Subcutaneous abdominal adipose tissue (tissue), 5 donors: Measurements from ENCODE around the gene SBF2.

Source experiments
- H3K27ac ChIP-seq: one replicate; pipeline ENCODE4 v1.7.0; 2013; ENCODE audit warnings: low read depth, mild to moderate bottlenecking, inconsistent platforms, low read length, moderate library complexity
- H3K27me3 ChIP-seq, 5 donors: one replicate each; pipeline ENCODE4 v1.7.0; 2013; ENCODE audit warnings: low read length in 5 of 5, inconsistent platforms in 1 of 5; ENCODE audit not compliant: control insufficient read depth in 5 of 5, insufficient read depth in 4 of 5
- H3K36me3 ChIP-seq, 5 donors: one replicate each; pipeline ENCODE4 v1.7.0; 2013; ENCODE audit warnings: low read length in 5 of 5; ENCODE audit not compliant: control insufficient read depth in 5 of 5, insufficient read depth in 5 of 5
- H3K4me1 ChIP-seq, 5 donors: one replicate each; pipeline ENCODE4 v1.7.0; 2013; ENCODE audit warnings: low read length in 5 of 5, mild to moderate bottlenecking in 3 of 5, moderate library complexity in 1 of 5; ENCODE audit not compliant: control insufficient read depth in 5 of 5, insufficient read depth in 5 of 5
- H3K4me3 ChIP-seq, 5 donors: one replicate each; pipeline ENCODE4 v1.7.0; 2013; ENCODE audit warnings: low read length in 5 of 5, low read depth in 1 of 5
- H3K9ac ChIP-seq, 5 donors: one replicate each; pipeline ENCODE4 v1.7.0; 2013; ENCODE audit warnings: low read length in 5 of 5, mild to moderate bottlenecking in 4 of 5, moderate library complexity in 3 of 5
- H3K9me3 ChIP-seq, 5 donors: one replicate each; pipeline ENCODE4 v1.7.0; 2013; ENCODE audit warnings: low read length in 5 of 5; ENCODE audit not compliant: control insufficient read depth in 5 of 5
- donor health status: healthy.
- donor health status: healthy.
- donor health status: healthy.
- donor health status: healthy.
- donor health status: healthy.

Gene SBF2

DNA sequence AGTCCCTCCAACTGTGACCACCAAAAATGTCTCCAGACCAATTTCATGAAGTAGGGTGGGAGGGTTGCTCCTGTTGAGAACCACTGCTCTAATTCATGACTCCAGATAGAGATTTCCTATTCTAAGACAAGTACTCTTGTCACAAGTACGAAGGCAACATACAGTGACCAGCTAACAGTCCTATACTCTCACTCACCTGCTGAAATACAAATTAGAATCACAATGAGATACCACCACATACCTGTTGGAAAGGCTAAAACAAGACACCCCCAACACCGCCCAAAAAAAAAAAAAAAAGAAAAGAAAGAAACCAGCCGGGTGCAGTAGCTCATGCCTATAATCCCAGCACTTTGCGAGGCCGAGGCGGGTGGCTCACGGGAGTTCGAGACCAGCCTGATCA is 319.6 kb downstream of the SBF2 start:
- H3K4me3 ChIP-seq: no peak overlapping the region
- H3K4me1 ChIP-seq: peaks cover 0 to 16% (median 5%) of the 10 kb centered on the region in 5 donors
- no peak overlapping the region for H3K9ac ChIP-seq
- no peak overlapping the region for H3K27ac ChIP-seq
- H3K9me3 ChIP-seq: no peaks in the 10 kb centered on the region
- H3K27me3 ChIP-seq: no peaks in the 10 kb centered on the region
- H3K36me3 ChIP-seq: peaks cover 0 to 3% (median 0%) of the 10 kb centered on the region in 5 donors

DNA sequence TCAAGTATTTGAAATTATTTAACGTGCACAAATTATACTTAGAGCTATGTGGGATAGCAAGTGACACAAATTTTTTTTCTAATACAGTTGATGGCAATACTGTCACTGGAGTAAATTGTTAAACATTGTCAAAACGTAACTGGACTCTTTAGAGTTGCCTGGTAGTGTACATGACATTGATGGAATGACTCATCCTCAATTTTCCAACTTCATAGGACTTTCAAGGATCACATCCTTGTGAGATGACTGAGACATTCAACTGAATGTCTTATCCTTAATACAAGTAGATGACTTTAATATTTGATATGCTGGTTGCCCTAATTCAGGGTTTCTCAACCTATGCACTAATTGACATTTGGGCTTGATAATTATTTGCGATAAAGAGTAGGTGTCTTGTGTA is 320.1 kb downstream of the SBF2 start:
- Histone ChIP-seq H3K27ac (no peak overlapping the region), H3K36me3 (peaks cover 0 to 3% (median 0%) of the 10 kb centered on the region in 5 donors), H3K4me3 (no peak overlapping the region), H3K27me3 (no peaks in the 10 kb centered on the region), H3K9me3 (no peaks in the 10 kb centered on the region), H3K9ac (no peak overlapping the region), H3K4me1 (peaks cover 0 to 16% (median 5%) of the 10 kb centered on the region in 5 donors)

DNA sequence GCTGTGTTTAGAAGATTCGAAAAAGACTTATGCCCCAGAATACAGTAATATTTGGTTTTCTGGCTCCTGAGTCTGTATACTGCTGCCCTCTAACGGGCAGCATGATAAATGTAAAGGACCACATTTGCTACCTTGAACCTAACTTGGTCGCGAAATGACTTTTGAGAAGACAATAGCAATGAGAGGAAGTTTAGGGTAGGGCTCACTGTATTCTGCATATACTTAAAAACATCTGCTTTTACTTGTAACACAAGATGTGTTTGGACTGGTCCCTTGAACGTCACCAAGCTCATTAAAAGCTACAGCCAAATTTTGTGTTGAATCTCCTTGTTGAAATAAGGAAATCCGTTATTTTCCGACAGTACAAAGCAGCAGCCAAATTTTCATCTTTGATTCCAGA is 321.0 kb downstream of the SBF2 start:
- Histone ChIP-seq H3K4me1 (peaks cover 0 to 15% (median 5%) of the 10 kb centered on the region in 5 donors), H3K27me3 (no peaks in the 10 kb centered on the region), H3K4me3 (no peak overlapping the region), H3K9ac (no peak overlapping the region), H3K27ac (no peak overlapping the region), H3K36me3 (peaks cover 0 to 10% (median 5%) of the 10 kb centered on the region in 5 donors), H3K9me3 (no peaks in the 10 kb centered on the region)

DNA sequence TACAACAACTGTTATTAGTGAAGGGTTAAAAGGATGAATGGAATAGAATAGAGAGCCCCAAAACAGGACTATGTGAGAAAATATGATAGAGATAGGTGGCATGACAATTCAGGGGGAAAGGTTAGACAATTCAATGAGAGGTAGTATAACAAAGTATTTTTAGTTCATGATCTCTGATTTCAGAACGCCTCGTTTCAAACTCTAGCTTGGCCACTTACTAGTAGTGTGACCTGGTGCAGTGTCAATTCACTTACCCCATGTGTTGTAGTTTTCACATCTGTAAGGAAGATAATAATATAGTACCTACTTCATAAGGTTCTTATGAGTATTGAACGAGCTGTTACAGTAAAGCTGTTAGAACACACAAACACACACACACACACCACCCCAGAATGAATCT is 322.1 kb downstream of the SBF2 start:
- Histone ChIP-seq H3K36me3 (peaks cover 0 to 12% (median 6%) of the 10 kb centered on the region in 5 donors), H3K9ac (no peak overlapping the region), H3K27ac (no peak overlapping the region), H3K27me3 (no peaks in the 10 kb centered on the region), H3K9me3 (no peaks in the 10 kb centered on the region), H3K4me1 (peaks cover 0 to 5% (median 4%) of the 10 kb centered on the region in 5 donors), H3K4me3 (no peak overlapping the region)

DNA sequence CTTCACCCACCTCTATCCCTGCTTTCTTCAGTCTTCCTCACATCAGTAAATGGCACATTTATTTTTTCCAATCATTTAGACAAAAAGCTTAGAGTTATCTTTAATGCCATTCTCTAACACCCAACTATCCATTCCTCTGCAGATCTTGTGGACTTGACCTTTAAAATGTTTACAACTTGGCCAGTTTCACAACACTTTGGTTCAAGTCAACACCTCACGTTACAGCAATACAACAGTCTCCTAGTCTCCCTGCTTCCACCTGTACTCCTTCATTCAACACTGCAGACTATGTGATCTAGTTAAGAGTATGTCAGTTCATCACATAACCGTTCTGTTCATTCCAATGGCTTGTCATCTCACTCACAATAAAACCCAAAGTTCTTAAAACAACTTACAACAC is 325.0 kb downstream of the SBF2 start:
- Histone ChIP-seq H3K9me3 (no peaks in the 10 kb centered on the region), H3K9ac (no peak overlapping the region), H3K27me3 (no peaks in the 10 kb centered on the region), H3K4me3 (no peak overlapping the region), H3K27ac (no peak overlapping the region), H3K36me3 (peaks cover 0 to 8% (median 6%) of the 10 kb centered on the region in 5 donors), H3K4me1 (peaks cover 0 to 5% (median 4%) of the 10 kb centered on the region in 5 donors)

DNA sequence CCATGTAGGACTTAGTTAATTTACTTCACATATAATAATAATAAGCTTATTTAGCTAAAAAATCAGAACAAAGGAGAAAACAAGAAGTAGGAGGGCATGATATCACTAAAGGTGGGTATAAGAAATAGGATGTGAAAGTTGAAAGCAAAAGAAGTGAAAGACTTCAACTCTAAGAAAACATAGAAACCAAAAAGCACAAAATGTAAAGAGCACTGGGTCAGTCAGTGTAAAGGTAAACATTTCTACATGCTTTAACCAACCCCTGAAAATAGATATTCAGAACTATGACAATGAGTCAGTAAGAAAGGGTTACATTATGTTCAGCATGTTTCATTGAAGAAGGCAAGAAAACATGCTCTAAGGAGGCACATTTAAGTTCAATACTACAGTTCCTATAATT is 331.3 kb downstream of the SBF2 start:
- H3K9ac ChIP-seq: no peak overlapping the region
- no peaks in the 10 kb centered on the region for H3K4me1 ChIP-seq
- no peaks in the 10 kb centered on the region for H3K27me3 ChIP-seq

DNA sequence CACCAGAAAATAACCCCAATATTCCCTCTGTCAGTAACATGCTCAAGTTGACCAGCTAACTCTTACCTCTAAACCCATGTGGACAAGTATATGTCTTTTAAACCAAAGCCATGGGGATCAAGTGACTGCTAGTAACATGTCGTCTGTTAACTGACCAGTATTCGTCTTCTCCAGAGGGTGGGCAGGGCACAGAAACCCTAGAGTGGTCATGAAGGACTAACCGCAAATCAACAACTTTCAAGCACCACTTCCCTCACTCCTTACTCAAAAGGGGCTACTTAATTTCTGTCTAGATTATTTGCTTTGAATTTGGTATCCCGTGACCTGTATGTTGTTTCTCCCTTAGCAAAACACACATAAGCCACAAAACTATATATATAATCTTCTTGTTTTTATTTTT is 336.9 kb downstream of the SBF2 start:
- Histone ChIP-seq H3K4me1 (peaks cover 0 to 16% (median 6%) of the 10 kb centered on the region in 5 donors), H3K9me3 (no peaks in the 10 kb centered on the region), H3K27ac (no peak overlapping the region), H3K27me3 (no peaks in the 10 kb centered on the region), H3K9ac (no peak overlapping the region), H3K36me3 (peaks cover 16 to 25% (median 17%) of the 10 kb centered on the region in 5 donors), H3K4me3 (no peak overlapping the region)

More for the DNA sequence above, 331.3 kb downstream of the SBF2 start:
- H3K9me3 ChIP-seq: no peaks in the 10 kb centered on the region
- H3K36me3 ChIP-seq: peaks cover 14 to 35% (median 23%) of the 10 kb centered on the region in 5 donors
- H3K27ac ChIP-seq: no peak overlapping the region
- H3K4me3 ChIP-seq: no peak overlapping the region

DNA sequence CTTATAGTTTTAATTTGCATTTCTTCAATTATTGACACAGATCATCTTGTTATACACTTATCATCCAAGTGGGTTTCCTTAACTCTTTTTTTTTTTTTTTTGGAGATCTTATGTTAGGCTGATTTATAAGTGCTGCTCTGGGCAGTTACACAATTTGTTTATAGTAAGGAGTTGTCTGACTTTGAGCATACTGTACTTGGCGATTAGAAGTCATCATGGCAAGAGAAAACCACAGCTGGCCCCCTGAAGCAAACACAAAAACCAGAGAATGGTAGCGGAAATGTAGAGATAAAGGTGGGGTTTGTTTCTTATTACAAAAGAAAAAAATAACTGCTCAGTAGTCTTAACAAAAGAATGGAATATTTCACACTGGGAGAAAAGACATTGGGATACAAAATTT is 337.5 kb downstream of the SBF2 start:
- no peaks in the 10 kb centered on the region for H3K9me3 ChIP-seq
- no peak overlapping the region for H3K4me3 ChIP-seq
- H3K27me3 ChIP-seq: no peaks in the 10 kb centered on the region
- H3K27ac ChIP-seq: no peak overlapping the region
- peaks cover 0 to 22% (median 12%) of the 10 kb centered on the region in 5 donors for H3K4me1 ChIP-seq
- H3K36me3 ChIP-seq: peaks cover 14 to 22% (median 17%) of the 10 kb centered on the region in 5 donors
- H3K9ac ChIP-seq: no peak overlapping the region

DNA sequence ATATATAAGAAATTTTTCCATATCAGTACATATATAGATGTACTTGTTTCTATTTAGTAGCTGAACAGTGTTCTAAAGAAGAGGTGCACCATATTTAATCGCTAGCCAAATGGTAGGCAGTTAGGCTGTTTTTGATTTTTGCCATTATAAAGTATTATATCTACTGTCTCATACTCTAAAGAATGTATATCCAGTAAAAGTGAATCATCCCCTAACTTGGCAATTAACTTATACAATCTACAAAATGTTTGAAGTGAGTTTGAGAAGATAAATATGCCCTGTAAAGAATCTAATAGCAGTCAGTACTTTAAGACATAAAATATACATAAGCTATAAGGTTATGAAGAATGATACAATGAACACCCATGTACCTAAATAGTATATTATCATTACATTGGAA is 338.6 kb downstream of the SBF2 start:
- H3K4me1 ChIP-seq: peaks cover 0 to 25% (median 14%) of the 10 kb centered on the region in 5 donors
- no peak overlapping the region for H3K4me3 ChIP-seq
- H3K27me3 ChIP-seq: no peaks in the 10 kb centered on the region
- peaks cover 10 to 15% (median 13%) of the 10 kb centered on the region in 5 donors for H3K36me3 ChIP-seq
- H3K9me3 ChIP-seq: no peaks in the 10 kb centered on the region
- H3K9ac ChIP-seq: no peak overlapping the region
- H3K27ac ChIP-seq: no peak overlapping the region

DNA sequence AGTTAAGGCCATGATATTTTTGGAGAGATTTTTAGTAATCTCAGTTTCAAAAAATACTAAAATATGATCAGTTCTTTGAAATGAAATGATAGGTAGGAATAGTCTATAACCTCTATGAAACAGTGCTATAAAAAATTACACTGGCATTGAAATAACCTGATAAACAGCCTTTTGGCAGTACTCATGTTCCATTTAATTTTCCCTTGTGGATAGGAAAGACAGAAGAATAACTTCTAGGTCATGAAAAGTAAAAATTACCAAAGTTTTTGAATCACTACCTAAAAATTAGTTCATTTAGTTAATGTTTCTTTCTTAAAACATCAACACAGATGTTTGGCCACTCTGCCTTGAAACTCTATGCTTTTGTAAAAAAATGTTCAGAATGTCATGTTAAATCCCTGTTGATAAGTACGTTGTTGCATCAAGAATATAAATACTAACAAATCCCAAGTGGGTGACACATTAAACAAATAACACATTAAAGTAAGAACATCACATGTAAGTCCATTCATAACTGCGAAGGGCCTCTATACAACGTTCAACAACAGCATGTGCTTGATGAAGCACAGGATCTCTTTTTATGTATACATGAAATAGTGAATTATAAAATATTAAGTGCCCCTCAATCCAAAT is 339.9 kb downstream of the SBF2 start:
- Histone ChIP-seq H3K27ac (peak overlapping the region; percentile 2), H3K4me1 (peaks cover 0 to 25% (median 14%) of the 10 kb centered on the region in 5 donors), H3K9ac (no peak overlapping the region), H3K9me3 (no peaks in the 10 kb centered on the region), H3K4me3 (no peak overlapping the region), H3K36me3 (peaks cover 5 to 7% (median 6%) of the 10 kb centered on the region in 5 donors), H3K27me3 (no peaks in the 10 kb centered on the region)
